T1000 (cell line): ENCODE data around the gene LRRC37A3.
"Not testable (repeated sequence)": the region's sequence is repeated elsewhere in the genome, so short reads cannot be mapped to it uniquely, and the experiment has no call there.

Experiments
- DNase-seq: peaks from one replicate; lab custom pipeline; 2025; ENCODE audit warnings: mixed read lengths; lab: John Stamatoyannopoulos, UW

Gene LRRC37A3

DNA sequence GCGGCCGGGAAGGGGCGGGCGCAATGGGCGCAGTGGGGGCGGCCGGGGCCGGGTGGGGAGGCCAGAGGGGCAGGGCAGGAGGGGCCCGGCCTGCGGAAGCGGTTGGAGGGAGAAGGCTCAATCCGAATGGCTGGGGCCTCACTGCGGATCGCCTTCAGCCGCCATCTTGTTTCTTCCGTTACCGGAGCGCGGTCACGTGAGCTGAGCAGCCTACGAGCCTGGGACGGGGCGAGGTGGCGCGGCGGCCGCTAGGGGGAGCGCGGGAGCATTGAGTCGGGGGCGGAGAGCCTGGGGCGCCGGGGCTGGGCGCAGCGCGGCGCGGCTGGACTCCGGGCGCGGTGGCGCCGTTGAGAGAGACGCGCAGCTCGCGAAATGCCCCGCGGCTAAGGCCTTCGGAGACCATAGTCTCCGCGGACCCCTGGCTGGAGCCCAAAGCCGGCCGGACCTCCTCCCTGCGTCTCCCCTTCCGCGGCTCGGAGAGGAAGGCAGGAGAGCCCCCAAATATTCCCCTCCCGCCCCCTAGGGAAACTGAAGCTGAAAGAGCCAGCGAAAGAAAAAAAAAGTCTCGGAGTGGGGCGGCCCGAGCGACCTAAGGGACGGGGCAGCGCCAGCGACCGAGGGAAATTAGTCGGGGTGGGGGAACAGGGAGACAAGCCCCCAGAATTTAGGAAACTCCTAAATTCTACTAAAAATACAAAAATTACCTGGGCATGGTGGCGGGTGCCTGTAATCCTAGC lies at the start of gene LRRC37A3:
TSS of gene LRRC37A3 (minus strand) at position 190 of the 737 bp plus-strand sequence. CDS start 22,221 bp downstream, outside the sequence.
- DNase-seq: peak; percentile 97

GRCh38 chr17:64965873-64966287 lies 46.6 kb upstream of the LRRC37A3 start:
- not testable (repeated sequence) for DNase-seq

DNA sequence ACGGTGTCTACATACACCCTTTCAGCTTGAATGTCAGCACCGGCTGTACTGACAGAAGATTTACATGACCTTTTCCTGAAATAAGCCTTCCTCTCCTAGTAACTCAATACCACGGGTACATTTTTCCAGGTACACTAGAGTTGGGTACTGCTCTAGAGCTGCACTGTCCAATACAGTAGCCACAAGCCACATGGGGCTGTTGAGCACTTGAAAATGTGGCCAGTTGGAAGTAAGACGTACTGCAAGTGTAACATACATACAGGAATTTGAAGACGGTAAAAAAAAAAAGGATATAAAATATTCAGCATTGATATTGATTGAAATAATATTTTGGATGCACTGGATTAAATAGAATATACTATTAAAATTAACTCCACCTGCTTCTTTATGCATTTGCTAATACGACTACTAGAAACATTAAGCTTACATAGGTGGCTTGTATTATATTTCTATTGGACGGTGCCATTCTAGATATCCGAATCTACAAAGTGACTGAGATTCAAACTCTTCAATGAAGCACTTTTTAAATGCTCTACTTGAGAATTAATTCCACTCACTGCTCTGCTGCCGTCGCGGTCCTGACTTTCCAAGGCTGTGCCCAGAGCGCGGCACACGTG lies 46.1 kb upstream of the LRRC37A3 start:
- not testable (repeated sequence) for DNase-seq

DNA sequence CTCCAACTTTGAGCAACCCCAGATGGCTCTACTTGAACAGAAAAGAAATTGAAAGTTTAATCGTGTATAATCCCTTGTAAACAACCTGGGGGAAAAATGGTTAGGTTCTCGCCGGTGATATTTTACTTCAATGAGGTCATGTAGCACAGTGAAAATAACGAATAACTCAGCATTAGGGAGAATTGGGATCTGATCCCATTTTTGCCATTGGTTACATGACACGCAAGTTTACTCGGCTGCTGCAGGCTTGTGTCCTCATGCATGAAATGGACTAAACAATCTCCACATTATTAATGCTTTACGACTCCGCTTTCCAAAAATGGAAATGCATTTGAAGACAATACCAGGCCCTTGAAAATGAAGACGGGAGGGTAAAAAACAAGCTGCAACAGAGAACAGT lies 45.5 kb upstream of the LRRC37A3 start:
- no peak for DNase-seq

- not testable (repeated sequence) for DNase-seq
Measured at GRCh38 chr17:64963814-64964213, 44.5 kb upstream of the LRRC37A3 start.

GRCh38 chr17:64961563-64962378 lies 42.5 kb upstream of the LRRC37A3 start:
- peak; percentile 24 for DNase-seq

DNA sequence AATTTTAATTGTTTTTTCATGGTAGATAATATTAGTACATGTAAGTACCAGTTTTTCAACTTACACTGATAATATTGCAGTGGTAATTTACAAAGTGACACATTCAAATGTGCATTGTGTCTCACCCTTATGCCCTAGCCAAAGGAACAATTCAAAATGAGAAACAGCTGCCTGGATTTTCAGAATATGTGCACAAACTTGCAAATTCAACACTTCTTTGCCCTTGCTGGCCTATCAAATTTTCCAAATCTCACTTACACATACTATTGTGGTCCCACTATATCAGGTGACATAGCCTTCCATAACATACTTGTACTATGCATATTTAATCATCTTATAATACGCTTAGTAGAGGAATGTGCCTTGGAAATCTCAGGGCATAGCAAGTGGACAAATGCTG lies 32.6 kb upstream of the LRRC37A3 start:
- no peak for DNase-seq

- no peak for DNase-seq
Measured at GRCh38 chr17:64950871-64951270, 31.6 kb upstream of the LRRC37A3 start.

DNA sequence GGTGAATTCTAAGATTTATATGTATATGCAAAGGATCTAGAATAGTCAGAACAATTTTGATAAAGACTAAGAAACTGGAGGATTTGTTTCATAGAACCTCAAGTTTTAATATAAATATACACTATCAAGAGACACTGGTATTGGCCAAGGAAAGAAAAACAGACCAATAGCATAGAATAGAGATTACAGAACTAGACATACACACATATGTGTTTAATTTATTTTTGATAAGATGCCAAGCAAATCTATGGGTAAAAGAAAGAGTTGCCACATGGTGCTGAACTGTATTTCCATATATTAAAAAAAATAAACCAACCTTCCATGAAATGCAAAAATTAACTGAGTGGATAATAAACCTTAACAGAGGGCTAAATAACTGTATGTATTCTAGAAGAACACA lies 27.9 kb upstream of the LRRC37A3 start:
- DNase-seq: no peak

GRCh38 chr17:64941761-64942160 lies 22.5 kb upstream of the LRRC37A3 start:
- no peak for DNase-seq

DNA sequence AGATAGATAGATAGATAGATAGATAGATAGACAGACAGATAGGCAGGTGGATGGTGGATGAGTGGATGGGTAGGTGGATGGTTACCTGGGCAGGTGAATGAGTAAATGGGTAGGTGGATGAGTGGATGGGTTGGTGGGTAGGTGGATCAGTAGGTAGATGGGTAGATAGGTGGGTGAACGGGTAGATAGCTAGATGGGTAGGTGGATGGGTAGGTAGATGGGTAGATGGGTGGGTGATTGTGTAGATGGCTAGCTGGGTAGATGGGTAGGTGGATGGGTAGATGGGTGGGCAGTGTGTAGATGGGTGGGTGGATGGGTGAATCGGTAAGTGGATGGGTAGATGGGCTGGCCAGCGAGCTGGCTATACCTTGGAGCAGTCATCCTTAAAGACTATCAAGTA lies 21.8 kb upstream of the LRRC37A3 start:
- DNase-seq: no peak

DNA sequence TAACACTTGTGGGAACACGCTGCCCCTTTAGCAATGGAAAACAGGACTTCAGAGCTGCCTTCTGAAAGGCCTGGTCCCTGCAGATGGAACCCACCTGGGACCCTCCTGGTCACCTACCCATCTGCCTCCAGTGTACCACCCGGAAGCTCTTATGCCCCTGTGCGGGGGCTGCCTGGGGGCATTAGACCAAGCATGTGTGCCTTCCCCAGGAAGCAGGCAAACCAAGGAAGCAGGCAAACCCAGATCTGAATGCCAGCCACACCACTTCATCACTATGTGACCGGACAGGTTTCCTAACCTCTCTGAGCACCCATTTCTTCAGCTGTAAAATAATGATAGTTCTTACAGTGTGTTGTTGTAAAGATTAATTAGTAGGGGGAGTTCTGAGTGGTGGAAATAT lies 20.8 kb upstream of the LRRC37A3 start:
- DNase-seq: no peak

- no peak for DNase-seq
Measured at GRCh38 chr17:64938925-64939474, 19.7 kb upstream of the LRRC37A3 start.

- no peak for DNase-seq
Measured at GRCh38 chr17:64938290-64938689, 19.0 kb upstream of the LRRC37A3 start.

- DNase-seq: no peak
Measured at GRCh38 chr17:64936117-64936516, 16.8 kb upstream of the LRRC37A3 start.

DNA sequence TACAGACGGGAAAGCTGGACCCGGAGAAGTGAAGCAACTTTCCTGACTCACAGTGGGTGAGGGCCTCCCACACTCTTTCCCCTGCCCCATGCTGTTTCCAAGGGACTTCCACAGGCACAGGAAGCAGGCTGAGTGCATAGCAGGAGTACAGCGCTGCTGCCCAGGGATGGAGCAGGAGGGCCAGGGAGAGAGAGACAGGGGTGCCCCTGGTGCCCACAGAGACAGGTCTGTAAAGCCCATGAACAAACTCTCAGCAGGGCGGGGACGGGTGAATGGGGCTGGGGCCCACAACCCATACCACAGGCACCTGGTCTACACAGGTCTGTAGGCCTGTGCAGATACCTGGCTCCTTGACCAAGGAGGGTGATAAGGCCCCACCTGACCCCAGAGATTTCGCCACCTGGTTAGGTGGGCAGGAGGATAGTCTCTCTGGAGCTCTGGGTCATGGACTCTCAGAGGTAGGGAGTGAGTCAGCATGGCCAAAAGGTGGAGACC lies 15.1 kb upstream of the LRRC37A3 start:
- not testable (repeated sequence) for DNase-seq

- not testable (repeated sequence) for DNase-seq
Measured at GRCh38 chr17:64932850-64933249, 13.6 kb upstream of the LRRC37A3 start.

DNA sequence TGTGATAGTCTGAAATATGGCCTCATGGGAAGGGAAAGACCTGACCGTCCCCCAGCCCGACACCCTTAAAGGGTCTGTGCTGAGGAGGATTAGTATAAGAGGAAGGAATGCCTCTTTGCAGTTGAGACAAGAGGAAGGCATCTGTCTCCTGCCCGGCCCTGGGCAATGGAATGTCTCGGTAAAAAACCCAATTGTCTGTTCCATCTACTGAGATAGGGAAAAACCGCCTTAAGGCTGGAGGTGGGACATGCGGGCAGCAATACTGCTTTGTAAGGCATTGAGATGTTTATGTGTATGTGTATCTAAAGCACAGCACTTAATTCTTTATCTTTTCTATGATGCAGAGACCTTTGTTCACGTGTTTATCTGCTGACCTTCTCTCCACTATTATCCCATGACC lies 11.1 kb upstream of the LRRC37A3 start:
- not testable (repeated sequence) for DNase-seq

DNA sequence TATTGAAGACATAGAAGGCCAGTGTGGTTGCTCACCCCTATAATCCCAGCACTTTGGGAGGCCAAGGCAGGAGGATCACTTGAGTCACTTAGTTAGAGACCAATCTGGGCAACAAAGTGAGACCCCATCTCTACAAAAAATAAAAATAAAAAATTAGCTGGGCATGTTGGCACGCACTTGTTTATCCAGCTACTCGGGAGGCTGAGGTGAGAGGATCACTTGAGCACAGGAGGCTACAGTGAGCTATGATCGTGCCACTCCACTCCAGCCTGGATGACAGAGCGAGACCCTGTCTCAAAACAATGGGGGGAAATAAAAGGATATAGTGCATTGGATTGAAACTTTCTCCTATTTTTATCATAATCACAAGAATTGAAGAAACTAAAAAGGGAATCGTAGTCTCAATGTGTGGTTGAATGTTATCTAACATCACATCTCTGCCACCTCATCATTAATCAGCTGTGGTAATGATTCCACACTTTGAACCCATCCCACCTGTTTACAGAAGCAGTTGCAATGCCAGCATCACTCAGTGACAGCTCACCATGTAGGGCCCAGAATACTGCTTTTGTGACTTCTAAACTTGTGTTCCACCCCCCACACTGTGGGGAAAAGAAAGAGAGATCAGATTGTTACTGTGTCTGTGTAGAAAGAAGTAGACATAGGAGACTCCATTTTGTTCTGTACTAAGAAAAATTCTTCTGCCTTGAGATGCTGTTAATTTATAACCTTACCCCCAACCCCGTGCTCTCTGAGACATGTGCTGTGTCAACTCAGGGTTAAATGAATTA lies 10.3 kb upstream of the LRRC37A3 start:
- peak; percentile 8 for DNase-seq

DNA sequence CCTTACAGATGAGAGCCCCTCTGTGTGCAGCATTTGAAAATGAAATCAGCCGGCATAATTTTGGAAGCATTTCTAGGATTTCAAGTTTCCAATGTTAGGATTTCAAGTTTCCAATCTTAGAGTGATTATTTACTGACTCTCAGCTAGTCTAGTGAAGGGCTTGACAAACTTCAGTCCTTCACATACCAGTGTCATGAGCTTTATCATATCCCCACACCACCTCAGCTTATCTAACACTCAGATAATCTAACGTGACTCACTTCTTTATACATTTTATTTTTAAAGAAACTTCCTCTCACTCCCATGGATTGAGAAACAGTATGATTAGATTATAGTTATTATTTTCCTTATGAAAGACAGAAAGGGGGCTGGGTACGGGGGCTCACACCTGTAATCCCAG lies 9.4 kb upstream of the LRRC37A3 start:
- not testable (repeated sequence) for DNase-seq

- DNase-seq: peak; percentile 31
Measured at GRCh38 chr17:64927444-64927843, 8.2 kb upstream of the LRRC37A3 start.
